HepG2 (cell line): Measurements from ENCODE around the gene DDAH1. TPM values are rescaled to one million over a fixed set of nuclear protein-coding genes. Genes with fewer than 3 reads are reported as not detected.

Source experiments
- ARID3A ChIP-seq: IDR thresholded peaks from 2 replicates; pipeline ENCODE4 v1.6.1; 2012; ENCODE audit warnings: low read depth, low read length, improper control_type of control experiment
- ATAD3A ChIP-seq: sonication (generic); formaldehyde crosslinking; IDR thresholded peaks from 2 replicates; pipeline ENCODE4 v1.4.0; 2020; ENCODE audit warnings: missing genetic modification reagents
- FOXK1 ChIP-seq: sonication (generic); formaldehyde crosslinking; IDR thresholded peaks from 2 replicates; pipeline ENCODE4 v1.4.0; 2020; ENCODE audit warnings: low read depth, missing genetic modification reagents, borderline replicate concordance
- IRX3 ChIP-seq: sonication (generic); formaldehyde crosslinking; IDR thresholded peaks from 2 replicates; pipeline ENCODE4 v1.8.1; 2023; ENCODE audit warnings: mild to moderate bottlenecking, low read depth, missing genetic modification reagents, borderline replicate concordance
- ISL2 ChIP-seq: sonication (generic); formaldehyde crosslinking; IDR thresholded peaks from 2 replicates; pipeline ENCODE4 v1.5.0; 2020; ENCODE audit warnings: missing genetic modification reagents
- KMT2B ChIP-seq: IDR thresholded peaks from 2 replicates; pipeline ENCODE4 v1.6.1; 2016; ENCODE audit warnings: missing genetic modification reagents, missing compliant biosample characterization
- RARG ChIP-seq: sonication (generic); formaldehyde crosslinking; IDR thresholded peaks from 2 replicates; pipeline ENCODE4 v1.4.0; 2020; ENCODE audit warnings: low read depth, mild to moderate bottlenecking, missing genetic modification reagents
- TFAP4 ChIP-seq: sonication (generic); IDR thresholded peaks from 2 replicates; pipeline ENCODE4 v1.6.1; 2016; ENCODE audit warnings: low read depth, borderline replicate concordance
- TFE3 ChIP-seq: IDR thresholded peaks from 2 replicates; pipeline ENCODE4 v1.6.1; 2016
- ZBTB40 ChIP-seq, 2 experiments: fragments of 450-650 bp in 1 of 2; sonication (generic) in 1 of 2; formaldehyde crosslinking in 1 of 2; IDR thresholded peaks; 2 replicates each; pipeline versions ENCODE4 v1.6.1 to v1.8.0; 2016 to 2022; ENCODE audit warnings: antibody characterized with exemption in 1 of 2, mild to moderate bottlenecking in 1 of 2, missing genetic modification reagents in 1 of 2
- ZFP82 ChIP-seq: sonication (generic); formaldehyde crosslinking; IDR thresholded peaks from 2 replicates; pipeline ENCODE4 v1.5.1; 2020; ENCODE audit warnings: mild to moderate bottlenecking, missing genetic modification reagents, borderline replicate concordance
- ZNF619 ChIP-seq: sonication (generic); formaldehyde crosslinking; IDR thresholded peaks from 2 replicates; pipeline ENCODE4 v1.4.0; 2020; ENCODE audit warnings: mild to moderate bottlenecking, missing genetic modification reagents
- ZNF639 ChIP-seq: conservative IDR thresholded peaks from 2 replicates; pipeline ENCODE4 v1.6.1; 2018; ENCODE audit warnings: missing genetic modification reagents
- ZNF749 ChIP-seq: sonication (generic); formaldehyde crosslinking; IDR thresholded peaks from 2 replicates; pipeline ENCODE4 v1.8.0; 2022; ENCODE audit warnings: mild to moderate bottlenecking, missing genetic modification reagents, moderate library complexity, borderline replicate concordance
- polyA plus RNA-seq, 8 experiments: library from polyadenylated mRNA; depleted of rRNA in 3 of 8; stranded (reverse) in 7 of 8; unstranded in 1 of 8; fragments of >200 nt; fragmentation: Illumina TruSeq in 4 of 8; extraction: Trizol in 4 of 8; gene quantifications; 2 replicates each; pipeline versions ENCODE4 v1.2.1 to v1.2.3, GENCODE V29; 2011 to 2016; ENCODE audit warnings: low read depth in 4 of 8, missing spikeins in 1 of 8, mixed read lengths in 1 of 8; ENCODE audit not compliant: insufficient read depth in 1 of 8
- total RNA-seq, 5 experiments: library from RNA; depleted of rRNA; stranded (reverse); fragments of >200 nt; fragmentation: Illumina TruSeq; extraction: Trizol; gene quantifications; 2 replicates each; pipeline ENCODE4 v1.2.3, GENCODE V29; 2016; ENCODE audit warnings: low read depth in 1 of 5

The DDAH1 gene
- total and polyA plus RNA-seq, 2 of the 13 experiments (the other 11 are each of a cell fraction or from before 2014, with no cell fraction given), result 39.7 to 64.4 TPM

GRCh38 chr1:85328713-85329397 lies 136.1 kb downstream of the DDAH1 start (continued):
- TF ChIP-seq ZBTB40 (IDR thresholded peaks at IDR 0.05), result no peak
- TF ChIP-seq ZBTB40 (CRISPR knock-in tag; IDR thresholded peaks at IDR 0.05), result peak; percentile 50; the same call in 1 of the 2 replicates
- TF ChIP-seq KMT2B (CRISPR knock-in tag), result no peak
- TF ChIP-seq ISL2 (CRISPR knock-in tag), result peak; percentile 87
- peak; percentile 78 for TF ChIP-seq ARID3A
- TF ChIP-seq ZNF749 (CRISPR knock-in tag), result peak; percentile 38; the same call in 1 of the 2 replicates
- TF ChIP-seq ZNF639 (CRISPR knock-in tag), result no peak
- no peak for TF ChIP-seq ZNF619
- no peak for TF ChIP-seq ATAD3A (CRISPR knock-in tag)
- TF ChIP-seq ZFP82 (CRISPR knock-in tag), result no peak
- TF ChIP-seq FOXK1, result peak; percentile 95
- TF ChIP-seq RARG (CRISPR knock-in tag), result no peak
- no peak for TF ChIP-seq IRX3
- peak; percentile 92 for TF ChIP-seq TFAP4
- TF ChIP-seq TFE3 (CRISPR knock-in tag), result peak; percentile 94
